SU-DHL-6 (cell line): ENCODE measurements around the gene SLC19A1.

Experiments
- H2AFZ ChIP-seq: fragments of 200-600 bp; sonication (generic); 2 replicates; pipeline ENCODE4 v1.6.1; 2014; ENCODE audit warnings: low read depth, mild to moderate bottlenecking, moderate library complexity, mixed read lengths, antibody characterized with exemption, low read length; ENCODE audit not compliant: severe bottlenecking
- H3F3A ChIP-seq: fragments of 200-600 bp; shearing (Covaris generic); 2 replicates; pipeline ENCODE4 v1.6.0; 2016; ENCODE audit warnings: antibody characterized with exemption, mild to moderate bottlenecking; ENCODE audit not compliant: insufficient read depth
- H3K27ac ChIP-seq: fragments of 200-600 bp; sonication (generic); 2 replicates; pipeline ENCODE4 v1.5.1; 2016; ENCODE audit warnings: low read depth, mild to moderate bottlenecking, low read length, moderate library complexity, mixed read lengths
- H3K27me3 ChIP-seq: fragments of 200-600 bp; sonication (generic), shearing (Covaris generic); 2 replicates; pipeline ENCODE4 v1.6.0; 2014; ENCODE audit warnings: mild to moderate bottlenecking, low read length
- H3K36me3 ChIP-seq: fragments of 200-600 bp; sonication (generic); 2 replicates; pipeline ENCODE4 v1.6.1; 2014; ENCODE audit warnings: mild to moderate bottlenecking, low read length, mixed read lengths
- H3K4me2 ChIP-seq: fragments of 300-600, 200-600 bp; shearing (Covaris generic), sonication (generic); 2 replicates; pipeline ENCODE4 v1.6.0; 2014; ENCODE audit warnings: low read length, low read depth, mild to moderate bottlenecking; ENCODE audit not compliant: poor library complexity, severe bottlenecking
- H3K4me3 ChIP-seq: fragments of 200-600 bp; sonication (generic); 2 replicates; pipeline ENCODE4 v1.5.1; 2014; ENCODE audit warnings: antibody characterized with exemption, low read length, mild to moderate bottlenecking, mixed read lengths; ENCODE audit not compliant: insufficient read depth, poor library complexity, severe bottlenecking
- H3K79me2 ChIP-seq: fragments of 200-600 bp; sonication (generic); 2 replicates; pipeline ENCODE4 v1.6.1; 2014; ENCODE audit warnings: mild to moderate bottlenecking, low read length, moderate library complexity; ENCODE audit not compliant: insufficient read depth
- H3K9ac ChIP-seq: fragments of 200-600 bp; sonication (generic); 2 replicates; pipeline ENCODE4 v1.7.0; 2014; ENCODE audit warnings: mild to moderate bottlenecking, low read length
- H3K9me2 ChIP-seq: fragments of 200-600 bp; sonication (generic); replicated peaks from 2 replicates; pipeline ENCODE4 v1.6.1; 2014; ENCODE audit warnings: low read length; ENCODE audit not compliant: insufficient read depth
- H3K9me3 ChIP-seq: fragments of 200-600 bp; sonication (generic); 2 replicates; pipeline ENCODE4 v1.6.1; 2014; ENCODE audit warnings: low read length, mixed read lengths; ENCODE audit not compliant: insufficient read depth
- H4K20me1 ChIP-seq: fragments of 200-600 bp; sonication (generic); 2 replicates; pipeline ENCODE4 v1.6.1; 2014; ENCODE audit warnings: low read depth, mild to moderate bottlenecking, antibody characterized with exemption, low read length, moderate library complexity, mixed read lengths
- EZH2phosphoT487 ChIP-seq: fragments of 200-600 bp; sonication (generic), shearing (Covaris generic); conservative IDR thresholded peaks from 2 replicates; pipeline ENCODE4 v1.6.1; 2018; ENCODE audit warnings: mild to moderate bottlenecking, antibody characterized with exemption, low read length, moderate library complexity, mixed read lengths
- TF ChIP-seq, protein P1 (sequence below): fragments of 200-600 bp; sonication (generic); IDR thresholded peaks from one replicate; pipeline ENCODE4 v1.5.1; 2017; ENCODE audit warnings: antibody characterized with exemption, mild to moderate bottlenecking, low read length, moderate library complexity; ENCODE audit not compliant: insufficient read depth, poor library complexity, severe bottlenecking

SLC19A1 gene

DNA sequence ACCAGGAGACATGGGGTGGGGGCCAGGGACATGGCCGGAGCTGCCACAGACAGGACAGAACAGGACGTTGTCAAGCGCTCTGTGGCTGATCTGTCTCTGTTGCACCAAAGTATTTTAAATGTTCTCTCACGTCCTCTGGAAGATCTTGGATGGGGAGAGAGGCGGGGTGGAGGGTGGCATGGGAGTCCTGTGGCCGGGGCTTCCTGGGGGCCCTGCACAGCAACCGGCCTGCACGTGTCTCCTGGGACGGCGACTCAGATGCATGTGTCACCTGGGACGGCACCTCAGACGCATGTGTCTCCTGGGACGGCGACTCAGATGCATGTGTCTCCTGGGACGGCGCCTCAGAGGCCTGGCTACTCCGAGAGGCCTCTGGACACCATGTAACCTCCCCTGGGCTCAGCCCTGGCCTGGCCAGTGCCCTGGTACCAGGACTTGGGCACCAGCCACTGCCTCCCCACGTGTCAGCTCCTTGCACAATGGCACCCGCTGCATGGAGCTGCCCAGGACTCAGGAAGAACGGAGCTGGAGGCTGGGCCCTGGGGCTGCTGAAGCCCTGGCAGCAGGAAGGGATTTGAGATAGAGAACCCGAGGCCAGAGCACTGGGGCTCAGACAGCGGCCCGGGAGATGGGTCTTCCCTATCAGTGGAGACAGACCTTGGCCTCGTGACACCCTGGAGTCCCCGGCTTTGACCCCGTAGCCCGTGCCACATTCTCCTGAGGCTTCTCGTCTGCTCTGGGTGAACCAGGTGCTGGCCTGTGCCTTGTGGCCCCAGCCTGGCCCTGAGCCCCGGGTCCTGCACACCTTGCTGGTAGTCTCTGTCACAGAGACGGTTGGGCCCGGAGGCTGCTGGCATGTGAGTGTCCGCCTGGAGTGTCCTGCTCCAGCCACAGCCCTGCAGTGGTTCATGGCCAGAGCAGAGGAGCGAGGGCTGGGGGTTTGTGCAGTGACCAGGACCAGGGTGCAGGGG lies 14.7 kb upstream of the SLC19A1 start:
- no peak for TF ChIP-seq EZH2phosphoT487
- TF ChIP-seq, protein P1, sequence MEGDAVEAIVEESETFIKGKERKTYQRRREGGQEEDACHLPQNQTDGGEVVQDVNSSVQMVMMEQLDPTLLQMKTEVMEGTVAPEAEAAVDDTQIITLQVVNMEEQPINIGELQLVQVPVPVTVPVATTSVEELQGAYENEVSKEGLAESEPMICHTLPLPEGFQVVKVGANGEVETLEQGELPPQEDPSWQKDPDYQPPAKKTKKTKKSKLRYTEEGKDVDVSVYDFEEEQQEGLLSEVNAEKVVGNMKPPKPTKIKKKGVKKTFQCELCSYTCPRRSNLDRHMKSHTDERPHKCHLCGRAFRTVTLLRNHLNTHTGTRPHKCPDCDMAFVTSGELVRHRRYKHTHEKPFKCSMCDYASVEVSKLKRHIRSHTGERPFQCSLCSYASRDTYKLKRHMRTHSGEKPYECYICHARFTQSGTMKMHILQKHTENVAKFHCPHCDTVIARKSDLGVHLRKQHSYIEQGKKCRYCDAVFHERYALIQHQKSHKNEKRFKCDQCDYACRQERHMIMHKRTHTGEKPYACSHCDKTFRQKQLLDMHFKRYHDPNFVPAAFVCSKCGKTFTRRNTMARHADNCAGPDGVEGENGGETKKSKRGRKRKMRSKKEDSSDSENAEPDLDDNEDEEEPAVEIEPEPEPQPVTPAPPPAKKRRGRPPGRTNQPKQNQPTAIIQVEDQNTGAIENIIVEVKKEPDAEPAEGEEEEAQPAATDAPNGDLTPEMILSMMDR: no peak
- H3K4me2 ChIP-seq: peak overlapping the region; percentile 24
- no peak overlapping the region for H3K4me3 ChIP-seq
- H3K27ac ChIP-seq: no peak overlapping the region
- H3F3A ChIP-seq: no peaks in the 10 kb centered on the region
- no peaks in the 10 kb centered on the region for H3K79me2 ChIP-seq
- H3K9me3 ChIP-seq: no peaks in the 10 kb centered on the region
- H3K27me3 ChIP-seq: no peaks in the 10 kb centered on the region
- H3K9ac ChIP-seq: no peak overlapping the region
- H4K20me1 ChIP-seq: no peaks in the 10 kb centered on the region
- no peaks in the 10 kb centered on the region for H3K9me2 ChIP-seq
- H2AFZ ChIP-seq: no peak overlapping the region
- no peaks in the 10 kb centered on the region for H3K36me3 ChIP-seq

DNA sequence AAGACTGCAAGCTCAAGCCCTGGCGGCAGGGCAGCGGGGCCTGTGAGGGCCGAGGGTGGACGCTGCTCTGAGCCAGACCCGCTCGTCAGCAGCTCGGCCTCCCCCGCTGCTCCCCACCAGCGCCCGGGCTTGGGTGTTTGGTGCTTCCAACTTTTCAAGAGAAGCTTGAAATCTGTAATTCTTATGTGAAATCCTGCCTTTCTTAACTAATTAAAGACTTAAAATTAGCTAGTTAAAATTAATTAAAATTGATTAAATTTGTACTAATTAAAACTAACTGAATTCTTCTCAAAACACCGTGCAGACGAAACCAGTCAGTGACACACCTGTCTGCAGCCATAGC lies 14.0 kb upstream of the SLC19A1 start:
- H3K9me3 ChIP-seq: no peaks in the 10 kb centered on the region
- peak overlapping the region; percentile 25; the same call in 1 of the 2 replicates for H3K9ac ChIP-seq
- H4K20me1 ChIP-seq: no peaks in the 10 kb centered on the region
- no peak overlapping the region for H2AFZ ChIP-seq
- H3K36me3 ChIP-seq: no peaks in the 10 kb centered on the region
- H3K79me2 ChIP-seq: no peaks in the 10 kb centered on the region
- H3K27me3 ChIP-seq: no peaks in the 10 kb centered on the region
- no peaks in the 10 kb centered on the region for H3F3A ChIP-seq
- no peak overlapping the region for H3K4me3 ChIP-seq
- H3K27ac ChIP-seq: no peak overlapping the region
- H3K9me2 ChIP-seq: no peaks in the 10 kb centered on the region
- H3K4me2 ChIP-seq: peak overlapping the region; percentile 24
- TF ChIP-seq, protein P1: no peak
- TF ChIP-seq EZH2phosphoT487: no peak

DNA sequence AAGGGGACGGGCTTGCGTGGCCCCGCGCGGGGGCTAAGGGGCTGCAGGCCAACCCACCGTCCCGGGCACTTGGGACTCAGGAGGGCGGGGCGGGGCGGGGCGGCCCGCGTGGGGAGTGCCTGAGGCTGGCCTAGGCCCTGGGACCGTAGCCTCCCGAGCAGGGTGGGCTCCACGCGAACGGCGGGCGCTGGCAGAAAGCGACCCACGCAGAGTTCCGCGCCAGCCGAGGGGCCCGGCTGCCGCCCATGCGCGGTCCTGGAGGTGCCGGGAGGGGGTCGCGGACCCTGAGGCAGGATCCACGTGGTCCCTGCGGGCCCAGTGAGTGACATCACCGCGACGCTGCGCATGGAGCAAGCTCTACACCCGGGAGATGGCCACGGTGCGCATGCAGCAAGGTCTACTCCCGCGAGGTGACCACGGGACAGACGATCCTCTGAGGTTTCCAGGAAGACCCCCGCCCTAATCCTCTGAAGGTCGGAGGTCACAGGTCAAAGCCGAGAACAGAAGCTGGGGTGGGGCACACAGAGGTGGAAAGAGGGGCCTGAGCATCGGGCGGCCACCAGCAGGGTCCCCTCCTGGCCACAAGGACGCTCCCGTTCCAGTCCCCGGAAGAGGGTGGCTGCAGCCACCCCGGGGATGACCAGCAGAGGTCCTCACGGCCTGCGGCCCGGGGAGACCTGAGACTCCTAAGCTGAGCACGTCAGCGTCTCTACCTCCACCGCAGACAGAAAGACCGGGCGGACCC lies 13.5 kb upstream of the SLC19A1 start:
- no peak for TF ChIP-seq EZH2phosphoT487
- TF ChIP-seq, protein P1: peak; percentile 78
- Histone ChIP-seq H3K27ac (no peak overlapping the region), H3K27me3 (no peaks in the 10 kb centered on the region), H3K9ac (peak overlapping the region; percentile 25; the same call in 1 of the 2 replicates), H3K9me2 (no peaks in the 10 kb centered on the region), H3K4me2 (peak overlapping the region; percentile 45), H3K4me3 (peak overlapping the region; percentile 25), H3K36me3 (no peaks in the 10 kb centered on the region), H3K79me2 (no peaks in the 10 kb centered on the region), H3K9me3 (no peaks in the 10 kb centered on the region), H2AFZ (peak overlapping the region; percentile 32), H4K20me1 (no peaks in the 10 kb centered on the region), H3F3A (no peaks in the 10 kb centered on the region)
